ENCODE results near the gene ZIC2.

Gene ZIC2

GRCh38 chr13:99987154-99988019 lies 5.8 kb downstream of the ZIC2 start:
- no peak for DNase-seq

GRCh38 chr13:99988529-99989275 lies 7.1 kb downstream of the ZIC2 start:
- DNase-seq: no peak

GRCh38 chr13:99989276-99990125 lies 7.9 kb downstream of the ZIC2 start:
- DNase-seq: no peak

GRCh38 chr13:99990126-99990977 lies 8.8 kb downstream of the ZIC2 start:
- DNase-seq: no peak

GRCh38 chr13:99991013-99991827 lies 9.6 kb downstream of the ZIC2 start:
- DNase-seq: no peak

GRCh38 chr13:99991828-99992775 lies 10.5 kb downstream of the ZIC2 start:
- no peak for DNase-seq

GRCh38 chr13:99992949-99993351 lies 11.4 kb downstream of the ZIC2 start:
- DNase-seq: no peak

GRCh38 chr13:99993660-99994637 lies 12.4 kb downstream of the ZIC2 start:
- no peak for DNase-seq

GRCh38 chr13:99994638-99995020 lies 13.0 kb downstream of the ZIC2 start:
- DNase-seq: no peak

GRCh38 chr13:99995104-99995588 lies 13.6 kb downstream of the ZIC2 start:
- DNase-seq: no peak

- DNase-seq: no peak
Observed at GRCh38 chr13:99995589-99996380, 14.2 kb downstream of the ZIC2 start.

- DNase-seq: no peak
Observed at GRCh38 chr13:99996381-99996973, 14.9 kb downstream of the ZIC2 start.

- no peak for DNase-seq
Observed at GRCh38 chr13:99997702-99998214, 16.2 kb downstream of the ZIC2 start.

- DNase-seq: no peak
Observed at GRCh38 chr13:99998261-99998660, 16.7 kb downstream of the ZIC2 start.

- no peak for DNase-seq
Observed at GRCh38 chr13:100014621-100015020, 33.0 kb downstream of the ZIC2 start.

GRCh38 chr13:100019780-100020356 lies 38.3 kb downstream of the ZIC2 start:
- no peak for DNase-seq

GRCh38 chr13:100022798-100023197 lies 41.2 kb downstream of the ZIC2 start:
- DNase-seq: no peak
